AG08396 (cell line): ENCODE measurements around the gene LRRC58.
"Not testable (repeated sequence)": the region's sequence is repeated elsewhere in the genome, so short reads cannot be mapped to it uniquely, and the experiment has no call there.

Source experiments
- DNase-seq: peaks from one replicate; pipeline ENCODE4 v3.0.0; 2012; ENCODE audit warnings: low spot score, mixed read lengths

Gene LRRC58

DNA sequence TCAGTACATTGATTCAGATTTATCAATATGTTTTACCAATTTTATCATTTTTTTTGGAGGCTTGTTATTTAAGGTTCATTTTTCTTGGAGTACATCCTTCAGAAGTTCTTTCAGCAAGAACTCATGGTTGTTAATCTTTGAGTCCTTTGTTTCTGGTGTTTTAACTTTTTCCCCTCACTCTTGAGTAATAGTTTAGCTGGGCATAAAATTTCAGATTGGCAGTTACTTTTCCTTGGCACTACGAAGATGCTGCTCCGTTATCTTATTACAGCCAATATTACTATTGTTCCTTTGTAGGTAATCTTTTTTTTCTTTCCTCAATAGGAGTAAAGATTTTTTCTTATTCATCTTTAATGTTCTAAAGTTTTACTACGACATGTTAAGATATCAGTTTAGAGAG lies 9.8 kb downstream of the LRRC58 start:
- DNase-seq = no peak

DNA sequence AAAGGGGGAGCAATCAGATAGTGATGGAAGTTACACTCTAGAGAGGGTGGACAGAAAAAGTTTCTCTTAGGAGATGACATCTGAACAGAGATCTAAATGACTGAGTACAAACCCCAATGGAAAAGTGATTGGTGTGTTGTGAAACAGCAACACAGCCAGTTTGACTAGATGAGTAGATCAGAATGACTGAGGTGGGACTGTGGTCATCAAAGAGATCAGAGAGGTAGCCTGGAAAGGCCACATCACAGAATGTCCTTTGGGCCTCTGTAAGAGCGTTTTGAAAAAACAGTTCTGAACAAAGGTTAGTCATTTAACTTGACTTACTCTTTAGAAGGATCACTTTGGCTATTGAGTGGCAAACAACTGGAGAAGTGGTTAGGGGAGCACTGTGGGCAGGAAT lies 10.6 kb downstream of the LRRC58 start:
- no peak for DNase-seq

DNA sequence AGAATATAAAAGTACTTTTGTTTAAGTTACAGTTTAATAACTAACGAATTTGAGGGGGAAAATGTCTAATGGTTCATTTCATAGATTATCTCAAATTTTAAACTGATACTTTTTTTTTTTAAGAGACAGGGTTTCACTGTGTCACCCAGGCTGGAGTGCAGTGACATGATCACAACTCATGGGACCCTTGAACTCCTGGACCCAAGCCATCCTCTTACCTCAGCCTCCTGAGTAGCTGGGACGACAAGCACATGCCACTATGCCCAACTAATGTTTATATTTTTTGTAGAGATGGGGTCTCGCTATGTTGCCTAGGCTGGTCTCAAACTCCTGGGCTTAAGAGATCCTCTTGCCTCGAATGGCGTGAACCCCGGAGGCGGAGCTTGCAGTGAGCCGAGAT lies 16.5 kb downstream of the LRRC58 start:
- DNase-seq = no peak

DNA sequence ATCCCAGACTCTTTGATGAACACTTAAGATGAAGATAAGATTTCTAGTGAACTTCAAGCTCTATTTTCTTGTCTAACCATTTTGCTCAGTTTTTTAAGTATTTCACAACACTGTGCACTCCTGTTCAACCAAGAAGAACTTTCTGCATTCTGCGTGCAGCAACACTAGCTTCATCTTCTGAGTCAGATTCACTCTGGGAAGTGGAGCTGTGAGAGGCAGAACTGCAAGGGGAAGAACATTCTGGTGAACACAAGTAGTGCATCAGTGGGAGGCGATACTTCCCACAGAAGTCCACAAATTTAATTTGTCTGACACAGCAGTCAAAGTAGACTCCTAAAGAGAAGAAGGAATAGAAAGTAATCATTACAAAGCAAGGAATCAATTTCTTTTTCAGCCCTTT lies 18.1 kb downstream of the LRRC58 start:
- no peak for DNase-seq

DNA sequence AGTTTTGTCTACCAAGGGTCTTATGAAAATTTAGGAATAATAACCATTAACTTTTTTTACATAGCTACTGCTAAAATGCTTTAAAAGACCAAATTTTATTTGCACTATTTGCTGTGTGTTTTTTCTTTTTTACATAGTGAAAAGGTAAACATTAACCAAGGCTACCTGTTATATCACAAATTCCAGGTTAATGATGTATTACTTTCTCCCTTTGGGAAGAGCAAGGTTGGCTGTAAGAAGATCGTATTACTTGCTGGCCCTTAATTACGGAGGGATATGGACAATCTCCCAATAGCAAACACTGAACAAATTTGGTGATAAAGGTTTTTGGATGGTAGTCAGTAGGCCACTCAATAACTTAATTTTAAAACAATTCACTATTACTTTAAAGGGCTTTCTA lies 22.4 kb downstream of the LRRC58 start:
- DNase-seq = no peak

DNA sequence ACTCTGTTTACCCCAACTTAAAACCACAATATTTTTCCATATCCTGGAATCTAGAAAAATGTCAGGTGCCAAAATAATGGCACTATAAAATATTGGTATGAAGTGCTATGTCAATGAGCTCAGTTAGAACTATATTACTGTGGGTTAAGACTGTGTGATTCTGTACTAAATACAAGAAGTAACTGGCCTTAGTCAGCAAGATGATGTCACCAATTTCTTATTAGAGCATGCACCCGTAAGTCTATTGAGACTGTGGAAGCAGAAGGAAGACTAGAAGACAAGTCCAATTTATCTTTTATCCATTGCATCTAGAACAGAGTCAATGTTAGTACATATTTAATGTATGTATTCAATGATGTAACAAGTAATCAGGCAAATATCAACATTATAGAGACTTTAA lies 25.0 kb downstream of the LRRC58 start:
- no peak for DNase-seq

DNA sequence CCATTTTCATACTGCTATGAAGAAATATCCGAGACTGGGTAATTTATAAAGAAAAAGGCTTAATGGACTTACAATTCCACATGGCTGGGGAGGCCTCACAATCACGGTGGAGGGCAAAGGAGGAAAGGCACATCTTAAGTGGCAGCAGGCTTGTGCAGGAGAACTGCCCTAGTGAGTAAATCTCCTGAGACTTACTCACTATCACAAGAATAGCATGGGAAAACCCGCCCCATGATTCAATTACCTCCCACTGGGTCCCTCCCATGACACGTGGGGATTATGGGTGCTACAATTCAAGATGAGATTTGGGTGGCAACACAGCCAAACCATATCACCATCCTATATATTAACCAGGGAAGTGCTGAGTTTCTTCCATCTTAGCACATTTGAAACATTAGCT lies 25.4 kb downstream of the LRRC58 start:
- DNase-seq = not testable (repeated sequence)

DNA sequence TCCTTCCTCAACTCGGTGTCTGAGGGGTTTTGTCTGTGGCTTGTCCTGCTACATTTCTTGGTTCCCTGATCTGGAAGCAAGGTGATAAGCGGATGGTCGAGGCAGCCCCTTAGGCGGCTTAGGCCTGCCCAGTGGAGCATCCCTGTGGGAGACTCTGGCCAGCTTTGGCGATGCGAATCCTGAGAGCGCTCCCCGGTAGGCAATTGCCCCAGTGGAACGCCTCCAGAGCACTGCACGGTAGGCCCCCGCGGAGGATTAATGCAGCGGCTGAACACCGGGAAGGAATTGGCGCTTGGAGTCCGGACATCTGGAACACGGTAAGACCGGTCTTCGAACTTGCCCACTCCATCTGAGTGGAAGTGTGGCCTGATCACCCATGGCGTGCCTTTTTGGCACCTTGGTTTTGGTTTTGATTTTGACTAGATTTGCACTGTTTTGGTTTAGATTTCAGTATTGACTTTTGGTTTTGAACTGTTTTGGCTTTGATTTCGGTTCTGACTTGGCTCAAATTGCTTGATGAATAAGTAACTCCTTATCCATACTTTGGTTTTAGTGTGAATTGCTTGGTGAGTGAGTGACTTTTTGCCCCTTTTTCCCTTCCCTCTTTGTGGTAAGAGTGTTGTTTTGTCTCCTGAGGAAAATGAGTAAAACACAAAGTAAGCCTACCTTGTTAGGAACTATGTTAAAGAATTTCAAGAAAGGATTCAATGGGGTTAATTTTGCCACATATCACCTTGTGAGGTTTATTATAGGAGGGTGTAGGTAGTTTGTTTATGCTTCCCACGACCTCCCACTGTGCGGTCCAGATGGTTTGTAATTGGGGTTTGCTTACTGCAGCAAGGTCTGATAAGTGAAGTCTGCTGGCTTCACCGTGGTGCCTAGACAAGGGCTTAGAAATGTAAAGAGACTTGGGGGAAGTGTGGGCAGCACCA lies 37.0 kb downstream of the LRRC58 start:
- DNase-seq = no peak

DNA sequence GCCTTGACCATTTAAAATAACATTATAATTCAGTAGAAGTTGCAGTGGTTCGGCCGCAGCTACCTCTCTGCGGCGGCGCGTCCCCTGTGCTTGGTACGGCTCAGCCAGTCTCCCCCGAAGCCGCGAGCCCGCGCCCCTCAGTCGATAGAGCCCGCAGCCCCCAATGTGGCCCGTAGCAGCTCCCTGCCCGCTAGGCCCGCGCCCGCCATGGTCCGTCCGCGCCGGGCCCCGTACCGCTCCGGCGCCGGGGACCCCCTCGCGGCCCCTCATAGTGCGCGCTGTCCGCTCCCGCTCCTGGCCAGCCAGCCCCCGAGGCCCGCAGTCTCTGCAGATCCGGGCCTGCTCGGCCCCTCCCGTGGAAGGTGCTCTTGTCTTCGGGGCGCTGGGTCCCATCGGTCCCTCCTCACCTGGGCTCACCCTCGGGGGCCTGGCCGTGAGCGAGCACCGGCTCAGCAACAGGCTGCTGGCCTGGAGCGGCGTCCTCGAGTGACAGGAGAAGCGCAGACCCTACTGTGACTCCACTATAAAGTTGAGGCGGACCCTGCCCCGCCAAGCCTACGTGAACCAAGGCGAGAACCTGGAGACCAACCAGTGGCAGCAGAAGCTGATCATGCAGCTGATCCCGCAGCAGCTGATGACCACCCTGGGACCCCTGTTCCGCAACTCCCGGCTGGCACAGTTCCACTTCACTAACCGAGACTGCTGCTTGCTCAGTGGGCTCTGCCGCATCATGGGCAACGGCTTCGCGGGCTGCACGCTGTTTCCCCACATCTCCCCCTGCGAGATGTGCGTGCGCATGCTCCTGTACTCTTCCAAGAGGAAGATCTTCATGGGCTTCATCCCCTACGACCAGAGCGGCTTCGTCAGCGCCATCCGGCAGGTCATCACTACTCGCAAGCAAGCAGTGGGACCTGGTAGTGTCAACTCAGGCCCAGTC lies 42.4 kb downstream of the LRRC58 start:
- DNase-seq = no peak

DNA sequence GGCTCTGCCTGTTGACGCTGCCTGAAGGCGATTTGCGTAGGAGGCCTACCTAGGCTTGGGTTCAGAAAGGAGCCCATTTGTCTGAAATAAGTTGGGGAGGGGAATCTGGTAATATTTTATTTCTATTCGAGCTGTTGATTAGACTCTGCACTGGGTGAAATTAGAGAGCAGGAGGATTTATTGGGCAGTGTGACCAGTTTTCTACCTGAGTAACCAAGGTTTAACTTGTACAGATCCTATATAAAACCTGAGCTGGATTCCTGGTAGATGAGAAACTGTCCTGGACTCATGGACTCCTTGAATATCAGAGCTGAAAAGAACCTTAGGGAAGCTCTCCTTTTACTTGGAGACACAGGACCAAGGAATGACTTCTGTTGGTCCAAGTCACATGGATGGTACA lies 44.5 kb downstream of the LRRC58 start:
- DNase-seq = no peak

DNA sequence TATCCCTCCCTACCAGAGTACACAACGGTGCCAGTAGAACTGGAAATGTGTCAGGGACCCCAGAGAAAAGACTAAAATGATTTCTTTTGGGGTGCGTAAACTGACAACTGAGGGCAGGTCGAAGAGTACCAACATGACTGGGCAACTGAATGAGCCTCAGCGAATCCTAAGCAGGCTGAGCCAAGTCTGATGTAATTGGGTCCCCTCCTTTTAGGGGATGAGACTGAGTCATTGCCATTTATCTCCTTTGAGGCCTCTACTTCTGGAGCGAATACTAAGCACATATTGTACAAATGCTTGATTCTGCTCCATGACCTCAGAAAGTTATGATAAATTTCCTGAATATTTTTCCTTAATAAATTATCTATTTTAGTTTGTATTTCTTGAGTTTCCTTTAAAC lies 46.8 kb downstream of the LRRC58 start:
- no peak for DNase-seq

DNA sequence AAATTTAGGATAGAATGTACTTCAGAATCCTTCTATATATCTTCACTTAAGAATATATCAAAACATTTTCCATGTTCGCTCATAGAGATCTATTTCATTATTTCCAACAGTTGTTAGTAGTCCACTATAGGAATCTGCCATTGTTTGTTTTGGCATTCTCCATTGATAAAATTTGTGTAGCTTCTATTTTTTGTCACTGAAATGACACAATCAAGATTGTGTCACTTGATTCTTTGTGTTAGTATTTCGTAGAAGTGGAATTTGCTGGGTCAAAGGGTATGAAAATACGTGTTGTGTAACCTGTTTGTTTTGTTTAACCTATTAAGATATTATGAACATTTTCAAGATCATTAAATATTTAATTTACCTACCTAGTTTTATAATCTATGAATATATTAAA lies 48.2 kb downstream of the LRRC58 start:
- no peak for DNase-seq

DNA sequence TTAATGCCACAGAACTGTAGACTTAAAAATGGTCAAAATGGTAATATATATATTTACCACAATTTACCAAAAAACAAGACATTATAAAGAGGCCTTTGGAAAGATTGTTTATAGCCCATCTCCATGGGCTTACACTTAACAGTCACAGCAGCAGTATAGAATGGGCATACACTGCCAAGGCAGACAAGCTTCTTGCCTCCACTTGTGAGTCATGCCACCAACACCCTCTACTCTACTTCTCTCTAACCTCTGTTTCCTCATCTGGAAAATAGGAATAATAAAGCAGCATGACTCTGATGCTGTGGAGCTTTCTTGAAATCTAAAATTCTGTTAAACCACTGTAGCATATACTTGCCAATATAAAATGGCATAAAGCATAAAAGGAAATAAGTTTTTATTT lies 49.8 kb downstream of the LRRC58 start:
- DNase-seq = no peak

DNA sequence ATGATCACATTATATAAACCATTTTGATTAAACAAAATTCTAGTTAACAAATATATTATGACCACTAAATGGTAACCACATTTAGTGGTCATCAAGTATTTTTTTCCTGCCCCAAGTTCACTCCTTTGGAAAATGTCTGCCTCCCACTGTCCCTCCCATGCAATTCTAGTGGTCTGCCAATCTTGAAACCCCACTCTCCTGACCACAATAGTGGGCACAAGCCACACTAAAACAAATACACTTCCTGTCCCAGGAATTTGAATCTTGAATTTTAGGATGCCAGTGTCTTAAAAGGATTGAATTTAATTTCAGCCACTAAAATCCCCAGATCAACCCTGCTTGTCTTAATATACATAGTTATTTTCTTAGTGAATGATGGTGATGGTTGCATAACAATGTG lies 50.2 kb downstream of the LRRC58 start:
- DNase-seq = no peak

DNA sequence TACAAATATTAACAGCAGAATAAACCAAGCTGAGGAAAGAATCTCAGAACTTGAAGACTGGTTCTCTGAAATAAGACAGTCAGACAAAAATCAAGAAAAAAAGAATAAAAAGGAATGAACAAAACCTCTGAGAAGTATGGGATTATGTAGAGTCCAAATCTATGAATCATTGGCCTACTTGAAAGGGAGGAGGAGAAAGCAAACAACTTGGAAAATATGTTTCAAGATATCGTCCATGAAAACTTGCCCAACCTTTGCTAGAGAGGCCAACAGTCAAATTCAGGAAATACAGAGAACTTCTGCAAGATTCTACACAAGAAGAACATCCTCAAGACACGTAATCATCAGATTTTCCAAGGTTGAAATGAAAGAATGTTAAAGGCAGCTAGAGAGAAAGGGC lies 57.6 kb downstream of the LRRC58 start:
- DNase-seq = not testable (repeated sequence)

DNA sequence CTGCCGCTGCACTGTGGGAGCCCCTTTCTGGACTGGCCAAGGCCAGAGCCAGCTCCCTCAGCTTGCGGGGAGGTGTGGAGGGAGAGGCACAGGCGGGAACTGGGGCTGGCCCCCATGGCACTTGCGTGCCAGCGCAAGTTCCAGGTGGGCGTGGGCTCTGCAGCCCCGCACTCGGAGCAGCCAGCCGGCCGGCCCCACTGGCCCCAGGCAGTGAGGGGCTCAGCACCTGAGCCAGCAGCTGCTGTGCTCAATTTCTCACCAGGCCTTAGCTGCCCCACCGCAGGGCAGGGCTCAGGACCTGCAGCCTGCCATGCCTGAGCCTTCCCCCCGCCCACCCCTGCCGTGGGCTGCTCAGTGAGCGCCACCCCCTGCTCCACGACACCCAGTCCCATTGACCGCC lies 59.5 kb downstream of the LRRC58 start:
- no peak for DNase-seq

DNA sequence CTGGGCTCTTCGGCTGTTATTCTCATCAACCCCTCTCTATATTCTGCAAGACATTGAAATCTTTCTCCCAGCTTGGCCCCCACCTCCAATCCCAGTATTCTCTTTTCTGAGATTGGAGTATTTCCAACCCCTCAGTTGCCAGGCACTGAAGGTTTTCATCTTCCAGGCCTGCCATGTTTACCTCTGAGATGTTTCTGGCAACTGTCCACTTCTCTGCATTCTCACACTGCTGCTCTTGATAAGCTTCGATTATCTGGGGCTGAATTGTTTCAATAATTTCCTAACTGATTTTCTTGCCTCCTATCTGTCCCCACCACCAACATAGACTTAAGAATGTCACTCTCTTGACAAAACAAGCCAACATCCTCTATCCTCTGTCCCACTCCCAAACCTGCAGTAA lies 62.7 kb downstream of the LRRC58 start:
- DNase-seq = no peak

DNA sequence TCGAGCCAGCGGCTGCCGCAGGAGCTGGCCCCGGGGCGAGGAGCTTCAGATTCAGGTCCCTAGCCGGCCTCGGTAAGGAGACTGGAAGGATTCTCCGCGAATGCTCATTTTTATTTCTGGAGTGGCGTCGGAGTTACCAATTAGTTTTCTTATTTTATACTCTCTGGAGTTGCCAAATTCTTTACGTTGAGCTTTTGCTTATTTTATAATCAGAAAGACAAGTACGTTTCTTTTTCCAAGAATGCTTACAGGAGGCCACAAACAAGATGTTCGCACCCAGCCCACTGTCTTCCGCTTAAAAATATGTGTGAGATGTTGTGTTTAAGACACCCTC lies 63.7 kb downstream of the LRRC58 start:
- DNase-seq = no peak

DNA sequence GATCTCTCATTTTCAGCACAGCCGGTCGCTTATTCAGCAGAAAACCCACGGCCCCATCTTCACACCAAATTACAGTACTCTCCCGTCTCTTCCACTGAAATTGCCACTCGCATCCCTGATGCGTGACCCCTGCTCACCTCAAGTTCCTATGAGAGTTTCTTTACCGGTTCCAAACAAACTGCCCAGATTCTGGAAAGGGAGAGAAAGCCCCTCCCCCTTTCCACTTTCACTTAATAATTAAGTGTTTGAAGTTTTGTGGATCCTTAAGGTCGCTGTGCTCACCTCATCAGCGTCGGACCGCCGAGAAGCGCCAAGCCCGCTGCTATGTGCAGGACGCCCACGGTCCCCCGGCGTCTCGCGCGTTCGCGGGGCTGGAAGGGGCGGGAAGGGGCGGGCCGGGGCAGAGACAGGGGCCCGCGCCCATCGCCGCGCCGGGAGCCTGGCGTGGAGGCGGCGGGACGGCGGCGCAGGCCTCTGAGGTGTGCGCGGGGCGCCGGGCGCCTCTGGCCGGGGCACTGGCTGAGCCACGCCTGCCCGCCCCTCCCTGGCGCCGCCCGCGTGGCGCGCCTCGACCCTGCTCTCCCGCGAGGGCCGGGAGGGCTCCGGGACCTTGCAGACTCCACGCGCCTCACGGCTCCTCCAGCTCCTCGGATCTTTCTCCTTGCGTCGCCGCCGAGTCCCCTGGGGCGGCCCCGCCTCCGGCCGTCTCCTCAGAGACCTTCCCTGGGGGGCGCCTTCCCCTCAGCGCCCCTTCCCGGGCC lies 64.2 kb downstream of the LRRC58 start, which contains the start of gene GPR156:
GPR156 (minus strand) TSS at position 476 of the 761 bp plus-strand sequence. CDS start 41,124 bp downstream, outside the sequence.
- peak; percentile 77 for DNase-seq

DNA sequence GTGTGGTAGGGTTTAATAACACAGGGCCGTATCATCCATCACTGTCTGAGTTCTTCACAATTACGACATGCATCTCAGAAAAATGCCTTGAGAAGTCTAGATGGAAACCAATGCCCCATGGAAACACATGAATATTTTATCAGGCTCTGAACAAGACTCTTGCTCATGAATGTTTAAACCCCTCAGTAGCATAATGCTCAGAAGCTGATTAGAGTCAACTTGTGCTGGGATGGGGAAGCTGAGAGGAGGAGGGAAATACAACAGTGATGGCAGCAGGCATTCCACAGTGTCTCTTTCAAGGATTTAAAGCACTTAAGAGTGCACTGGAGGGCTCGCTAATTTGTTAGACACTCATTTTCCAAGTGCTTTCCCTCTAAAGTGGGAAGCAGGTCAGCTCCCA lies 67.9 kb downstream of the LRRC58 start:
- DNase-seq = no peak

DNA sequence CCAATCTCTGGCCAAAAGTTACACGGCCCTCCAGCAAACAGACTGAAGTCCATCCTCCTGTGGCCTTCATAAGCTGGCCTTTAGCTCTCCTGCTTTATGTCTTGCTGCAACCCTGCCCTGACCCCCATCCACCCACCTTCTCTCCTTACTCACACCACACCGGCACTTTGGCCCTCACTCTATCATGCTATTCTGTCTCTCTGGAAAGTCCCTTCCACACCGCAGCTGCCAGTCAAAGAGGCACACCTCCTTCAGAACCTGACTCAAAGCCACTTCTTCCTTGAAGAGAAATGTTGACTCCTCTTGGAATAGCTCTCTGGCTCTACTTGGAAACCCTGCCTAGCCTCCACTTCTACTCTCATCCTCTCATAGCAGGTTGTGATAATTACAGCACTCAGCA lies 68.6 kb downstream of the LRRC58 start:
- DNase-seq = no peak

DNA sequence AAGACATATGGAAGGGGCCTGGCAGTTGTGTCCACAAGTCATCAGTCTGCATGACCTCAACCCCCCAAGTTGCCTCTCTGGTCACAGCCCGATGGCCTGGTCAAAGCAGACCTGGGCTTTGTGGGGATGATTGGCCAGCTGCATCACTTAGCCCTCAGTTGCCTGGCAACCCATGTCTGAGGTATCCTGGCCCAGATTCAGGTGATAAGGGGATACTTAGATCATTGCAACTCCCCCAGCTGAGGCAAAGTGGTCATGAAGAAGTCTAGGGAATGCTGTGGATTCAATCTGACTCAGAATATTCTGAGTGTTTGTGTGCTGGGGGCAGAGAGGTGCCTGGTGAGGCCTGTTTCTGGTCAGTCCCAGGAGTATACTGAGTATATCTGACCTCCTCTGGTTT lies 69.1 kb downstream of the LRRC58 start:
- no peak for DNase-seq
